Right renal pelvis (tissue), 4 donors: ENCODE data around the gene CDK2AP2. TPM values are rescaled to one million over a fixed set of nuclear protein-coding genes. Genes with fewer than 3 reads are reported as not detected.
"Not testable (repeated sequence)": the region's sequence is repeated elsewhere in the genome, so short reads cannot be mapped to it uniquely, and the experiment has no call there.

ENCODE experiments used
- DNase-seq, 4 donors: peaks; one replicate each; pipeline ENCODE4 v3.0.0-alpha.2; 2013; ENCODE audit warnings: low read depth in 4 of 4, low spot score in 3 of 4, missing footprints in 1 of 4
- polyA plus RNA-seq, 4 donors: library from polyadenylated mRNA; unstranded; fragments of 120-200 nt; gene quantifications; one replicate each; pipeline ENCODE4 v1.2.1, GENCODE V29; 2013; ENCODE audit not compliant: insufficient read length in 4 of 4

The CDK2AP2 gene
- polyA plus RNA-seq, 4 donors, result 41.6 to 75.9 (median 49.0) TPM

DNA sequence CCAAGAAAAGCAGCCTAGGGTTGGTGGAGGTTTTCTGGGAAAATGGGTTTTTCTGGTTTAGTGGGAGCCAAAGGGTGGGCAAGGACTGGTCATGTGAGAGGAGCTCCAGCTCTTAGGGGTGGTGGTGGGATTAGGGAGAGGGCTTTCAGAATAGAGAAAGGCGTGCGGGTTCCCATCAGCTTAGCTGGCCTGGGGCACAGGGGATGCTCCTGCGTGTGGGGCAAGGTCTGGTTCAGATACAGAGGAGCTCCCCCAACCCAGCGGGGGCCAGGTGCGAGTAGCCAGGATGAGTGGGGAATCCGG is 39.6 kb downstream of the CDK2AP2 start:
- DNase-seq, result no peak

DNA sequence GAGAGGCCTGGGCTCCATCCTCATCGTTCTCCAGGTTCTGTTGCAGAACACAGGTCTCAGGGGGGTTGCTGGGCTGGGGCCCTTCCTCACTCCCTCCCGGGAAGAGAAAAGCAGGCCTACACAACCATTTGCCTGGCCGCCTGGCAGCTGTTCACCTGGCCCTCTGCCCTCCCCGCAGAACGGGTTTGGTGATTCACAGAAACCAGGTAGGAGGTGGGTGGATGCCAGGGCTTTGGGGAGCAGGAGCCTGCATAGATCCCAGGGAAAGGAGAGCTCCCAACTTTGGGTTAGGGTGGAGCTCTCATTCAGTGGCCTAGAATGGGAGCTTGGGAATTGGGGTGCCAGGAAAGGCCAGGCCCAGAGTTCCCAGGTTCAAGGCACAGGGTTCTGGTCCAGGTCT is 39.9 kb downstream of the CDK2AP2 start:
- DNase-seq, result no peak

DNA sequence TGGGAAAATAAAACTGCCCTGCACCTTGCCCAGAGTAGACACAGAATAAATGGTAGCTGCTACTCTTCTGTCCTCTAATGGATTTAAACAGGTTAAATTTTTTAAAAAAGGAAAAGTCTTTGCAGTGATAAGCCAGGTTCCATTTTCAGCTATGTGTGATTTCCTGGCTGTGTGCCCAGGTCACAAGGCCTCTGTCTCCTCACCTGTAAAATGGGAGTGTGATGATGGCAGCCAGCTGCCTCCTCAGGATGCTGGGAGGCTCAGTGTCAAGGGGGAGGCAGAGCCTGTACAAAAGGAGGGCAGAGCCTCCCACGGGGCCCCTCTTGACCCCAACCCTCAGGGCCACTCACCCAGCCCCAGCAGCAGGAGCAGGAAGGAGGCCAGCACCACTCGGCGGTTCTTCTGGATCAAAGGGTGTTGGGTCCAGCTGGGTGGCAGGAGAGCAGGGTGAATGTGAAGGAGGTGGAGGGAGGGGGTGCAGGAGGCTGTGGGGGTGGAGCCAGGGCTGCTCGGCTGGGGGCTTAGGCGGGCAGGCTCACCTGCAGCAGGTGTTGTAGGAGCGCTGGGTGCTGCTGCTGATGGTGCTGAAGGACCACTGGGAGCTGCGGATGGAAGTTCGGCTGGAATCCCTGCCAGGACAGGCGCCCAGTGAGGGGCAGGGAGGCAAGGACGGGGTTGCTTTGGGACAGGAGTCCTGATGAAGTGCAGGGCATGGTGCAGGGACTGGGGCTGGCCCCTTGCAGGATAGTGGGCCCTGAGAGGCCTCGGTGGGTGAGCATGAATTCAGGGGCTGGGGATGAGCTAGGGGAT is 40.8 kb downstream of the CDK2AP2 start:
- DNase-seq, result no peak

DNA sequence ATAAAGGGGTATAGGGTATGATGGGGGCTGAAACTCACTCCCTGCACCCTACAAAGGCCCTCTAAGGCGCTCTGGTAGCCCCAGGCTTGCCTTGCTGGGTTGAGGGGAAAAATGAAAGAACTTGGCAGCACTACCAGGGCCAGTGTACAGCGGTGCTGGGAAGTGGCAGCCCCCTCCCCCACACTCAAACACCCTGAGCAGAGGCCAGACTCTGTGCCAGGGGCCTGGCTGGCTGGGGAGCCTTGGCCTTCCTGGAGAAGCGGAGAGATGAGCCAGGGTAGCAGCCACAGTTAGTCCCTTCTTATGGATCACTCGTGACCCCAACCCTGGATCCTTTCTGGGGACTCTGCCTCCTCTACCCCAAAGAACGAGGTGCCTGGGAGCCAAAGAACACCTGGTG is 41.6 kb downstream of the CDK2AP2 start:
- DNase-seq, result no peak

DNA sequence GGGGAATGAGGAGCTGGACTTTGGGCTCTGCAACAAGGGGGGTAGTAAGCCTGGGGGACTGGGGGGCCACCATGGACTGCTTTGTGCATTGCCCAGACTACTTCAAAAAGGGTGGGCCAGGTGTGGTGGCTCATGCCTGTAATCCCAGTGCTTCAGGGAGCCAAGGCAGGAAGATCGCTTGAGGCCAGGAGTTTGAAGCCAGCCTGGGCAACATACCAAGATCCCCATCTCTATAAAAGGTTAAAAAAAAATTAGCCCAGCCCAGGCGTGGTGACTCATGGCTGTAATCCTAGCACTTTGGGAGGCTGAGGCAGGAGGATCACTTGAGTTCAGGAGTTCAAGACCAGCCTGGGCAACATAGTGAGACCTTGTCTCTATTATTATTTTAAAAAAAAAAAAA is 42.4 kb downstream of the CDK2AP2 start:
- DNase-seq, result not testable (repeated sequence)

DNA sequence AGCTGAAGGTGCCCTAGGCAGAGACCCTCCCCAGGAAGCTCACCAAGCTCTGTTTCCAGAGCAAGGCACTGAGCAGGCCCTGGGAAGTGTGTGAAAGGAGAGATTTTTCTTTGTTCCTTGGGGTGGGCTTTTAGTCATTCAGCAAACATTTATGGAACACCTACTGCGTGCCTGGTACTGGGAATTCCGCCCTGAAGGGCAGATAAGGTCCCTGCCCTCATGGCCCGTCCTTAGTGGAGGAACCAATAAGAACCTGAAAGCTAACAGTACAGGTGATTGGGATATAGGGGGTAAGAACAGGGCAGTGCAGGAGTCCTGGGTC is 42.8 kb downstream of the CDK2AP2 start:
- DNase-seq, result no peak

DNA sequence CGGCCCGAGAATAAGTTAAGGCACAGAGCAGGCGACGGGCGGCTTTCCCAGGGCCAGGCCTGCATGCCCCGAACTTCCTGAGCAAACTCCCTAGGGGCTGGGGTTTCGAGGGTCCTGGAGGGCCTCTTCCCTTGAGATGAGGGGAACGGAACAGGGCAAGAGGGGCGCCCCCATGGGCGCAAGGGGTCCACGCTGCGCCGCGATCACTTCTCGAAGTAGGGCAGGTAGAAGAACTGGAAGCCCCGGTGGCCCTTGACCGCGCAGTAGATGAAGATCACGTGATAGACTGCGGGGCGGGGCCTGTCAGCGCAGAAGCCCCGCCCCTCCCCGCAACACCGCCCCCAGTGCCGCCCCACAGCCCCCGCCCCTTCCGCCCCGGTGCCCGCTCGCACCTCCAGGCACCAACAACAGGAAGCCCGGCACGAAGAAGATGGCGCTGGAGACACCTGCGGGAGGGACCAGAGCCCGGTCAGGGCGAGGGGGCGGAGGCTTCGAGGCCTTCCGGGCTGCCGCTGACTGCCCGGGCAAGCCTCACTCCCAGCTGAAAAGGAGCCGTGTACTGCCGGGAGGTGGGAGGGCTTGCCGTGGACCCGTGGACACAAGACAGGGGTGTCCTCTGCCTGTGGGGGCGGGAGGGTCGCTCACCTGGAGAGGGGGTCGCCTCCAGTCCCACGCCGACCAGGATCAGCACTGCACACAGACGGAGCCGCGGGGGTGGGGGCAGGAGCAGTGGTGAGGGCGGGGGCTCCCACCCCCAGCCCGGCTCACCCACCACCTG is 43.4 kb downstream of the CDK2AP2 start:
- DNase-seq, result peak; percentile 63 to 74 (median 70)

DNA sequence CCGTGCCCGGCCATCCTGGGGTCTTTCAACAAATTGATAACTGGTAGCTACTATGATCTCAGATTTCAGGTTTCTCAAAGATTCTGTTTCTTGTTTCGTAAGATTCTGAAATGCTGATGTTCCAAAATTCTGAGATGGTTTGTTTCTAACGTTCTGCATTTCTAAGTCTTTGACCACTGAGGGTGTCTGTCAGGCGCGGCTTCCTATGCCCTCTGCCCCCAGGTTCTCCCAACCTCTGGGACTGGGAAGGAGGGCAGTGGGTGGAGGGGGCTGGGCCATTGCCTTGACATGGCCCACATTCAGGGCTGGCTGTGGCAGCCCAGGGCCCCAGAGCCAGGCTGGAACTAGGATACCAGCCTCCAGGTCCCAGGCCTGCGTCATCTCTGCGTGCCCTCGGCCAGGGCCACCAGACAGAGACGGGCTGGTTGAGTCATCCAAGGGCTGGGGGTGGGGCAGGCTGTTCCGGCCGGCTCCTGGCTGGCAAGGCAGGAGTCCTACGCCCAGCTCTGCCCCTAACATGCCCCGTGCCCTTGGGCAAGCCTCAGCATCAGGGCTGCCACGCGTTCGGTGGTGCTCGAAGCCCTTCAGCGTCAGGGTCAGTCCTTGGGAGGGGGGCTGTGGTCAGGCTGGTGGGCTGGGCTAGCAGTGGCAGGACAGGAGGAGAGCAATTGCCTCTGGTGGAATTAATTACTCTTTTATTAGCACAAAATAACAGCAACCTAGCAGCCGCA is 44.1 kb downstream of the CDK2AP2 start:
- DNase-seq, result no peak

DNA sequence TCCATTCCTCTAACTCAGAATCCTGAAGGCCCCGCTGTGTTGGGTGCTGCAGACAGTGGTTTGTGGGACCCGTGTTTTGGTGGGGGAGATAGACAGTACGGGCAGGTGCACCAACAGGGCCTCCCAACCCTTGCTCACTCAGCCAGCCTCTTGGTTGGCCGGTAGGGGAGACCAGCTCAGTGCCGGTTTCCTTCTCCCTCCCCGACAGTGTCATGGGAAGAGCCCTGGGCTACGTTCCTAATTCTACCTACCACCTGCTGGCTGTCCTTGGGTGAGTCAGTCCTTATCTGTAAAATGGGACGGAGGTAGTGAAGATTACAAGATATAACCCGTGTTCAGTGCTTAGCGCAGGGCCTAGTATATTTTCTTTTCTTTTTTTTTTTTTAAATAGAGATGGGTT is 44.8 kb downstream of the CDK2AP2 start:
- DNase-seq, result no peak

DNA sequence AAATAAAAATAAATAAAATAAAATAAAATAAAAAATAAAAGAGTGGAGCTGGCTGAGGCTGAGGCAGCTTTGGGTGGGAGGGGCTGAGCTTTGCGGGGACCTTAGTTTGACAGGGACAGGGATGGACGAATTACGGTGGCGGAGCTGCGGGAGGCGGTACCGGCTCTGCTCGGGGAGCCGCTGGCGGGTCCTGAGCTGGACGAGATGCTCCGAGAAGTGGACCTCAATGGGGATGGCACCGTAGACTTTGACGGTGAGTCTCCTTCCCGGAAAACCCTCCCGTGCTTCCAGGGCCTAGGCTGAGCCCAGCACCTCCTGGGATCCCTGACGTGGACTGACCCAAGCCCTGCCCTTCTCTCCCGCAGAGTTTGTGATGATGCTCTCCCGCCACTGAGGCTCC is 49.7 kb downstream of the CDK2AP2 start:
- DNase-seq, result no peak

DNA sequence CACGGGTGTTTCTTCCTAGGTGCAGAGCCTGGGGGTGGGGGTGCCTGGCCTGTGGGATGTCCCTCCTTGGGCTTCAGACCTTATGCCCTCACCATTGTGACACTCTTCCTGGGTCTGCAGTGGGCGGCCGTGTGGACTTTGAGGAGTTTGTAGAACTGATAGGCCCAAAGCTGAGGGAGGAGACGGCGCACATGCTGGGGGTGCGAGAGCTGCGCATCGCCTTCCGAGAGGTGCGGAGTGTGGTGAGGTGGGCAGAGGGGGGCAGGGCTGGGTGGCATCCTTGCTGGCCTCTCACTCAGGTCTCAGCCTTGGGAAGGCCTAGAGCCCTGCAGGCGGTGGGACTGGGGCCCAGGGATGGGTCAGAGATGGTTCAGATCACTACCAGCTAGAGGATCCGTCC is 50.5 kb downstream of the CDK2AP2 start:
- DNase-seq, result no peak

Other genes with a start within 250 kb of the CDK2AP2 start
- 10 to 100 TPM; 45.6 to 65.0 (median 49.0) TPM for gene GRK2, start 241.7 kb downstream of the CDK2AP2 start, polyA plus RNA-seq
- 10 to 100 TPM; 21.3 to 32.9 (median 27.4) TPM for gene ANKRD13D, start 218.9 kb downstream of the CDK2AP2 start, polyA plus RNA-seq
- gene SSH3, start 204.6 kb downstream of the CDK2AP2 start, polyA plus RNA-seq, result 10 to 100 TPM; 24.3 to 32.3 (median 24.6) TPM
- gene POLD4, start 154.6 kb downstream of the CDK2AP2 start, polyA plus RNA-seq, result 10 to 100 TPM; 18.7 to 36.1 (median 23.9) TPM
- gene CLCF1, start 134.6 kb downstream of the CDK2AP2 start, polyA plus RNA-seq, result 1 to 10 TPM; 4.5 to 6.3 (median 5.1) TPM
- gene RAD9A, start 116.2 kb downstream of the CDK2AP2 start, polyA plus RNA-seq, result 10 to 100 TPM; 20.1 to 27.3 (median 21.6) TPM
- 100 to 1,000 TPM; 146 to 188 (median 155) TPM for gene PPP1CA, start 106.3 kb downstream of the CDK2AP2 start, polyA plus RNA-seq
- 1 to 10 TPM; 3.3 to 7.6 (median 5.1) TPM for gene TBC1D10C, start 104.1 kb downstream of the CDK2AP2 start, polyA plus RNA-seq
- 1 to 10 TPM; 1.7 to 2.5 (median 2.3) TPM for gene CARNS1, start 92.5 kb downstream of the CDK2AP2 start, polyA plus RNA-seq
- gene RPS6KB2, start 79.7 kb downstream of the CDK2AP2 start, polyA plus RNA-seq, result 10 to 100 TPM; 44.3 to 51.8 (median 45.4) TPM
- gene PTPRCAP, start 70.5 kb downstream of the CDK2AP2 start, polyA plus RNA-seq, result 1 to 10 TPM in 3 of 4 donors, under 1 TPM in 1; 0.96 to 2.7 (median 1.4) TPM
- 10 to 100 TPM; 61.7 to 88.8 (median 66.6) TPM for gene CORO1B, start 64.7 kb downstream of the CDK2AP2 start, polyA plus RNA-seq
- not detected for gene GPR152, start 55.4 kb downstream of the CDK2AP2 start, polyA plus RNA-seq
- under 1 TPM; 0.20 to 0.74 (median 0.41) TPM for gene CABP4, start 52.8 kb downstream of the CDK2AP2 start, polyA plus RNA-seq
- gene TMEM134, start 38.9 kb downstream of the CDK2AP2 start, polyA plus RNA-seq, result 10 to 100 TPM; 43.8 to 73.6 (median 49.3) TPM
- gene AIP, start 25.1 kb downstream of the CDK2AP2 start, polyA plus RNA-seq, result 10 to 100 TPM; 55.4 to 71.8 (median 59.1) TPM
- gene PITPNM1, start 2.8 kb downstream of the CDK2AP2 start, polyA plus RNA-seq, result 10 to 100 TPM; 25.7 to 43.7 (median 32.1) TPM
- gene CABP2, start 15.3 kb upstream of the CDK2AP2 start, polyA plus RNA-seq, result under 1 TPM in 2 of 4 donors, not detected in 2; 0.19 to 0.61 TPM
- 1,000 to 10,000 TPM in 1 of 4 donors, 100 to 1,000 TPM in 3; 756 to 1,003 (median 789) TPM for gene GSTP1, start 75.7 kb upstream of the CDK2AP2 start, polyA plus RNA-seq
- 100 to 1,000 TPM; 168 to 207 (median 184) TPM for gene NDUFV1, start 98.8 kb upstream of the CDK2AP2 start, polyA plus RNA-seq
- 1 to 10 TPM; 5.0 to 8.4 (median 6.8) TPM for gene NUDT8, start 121.8 kb upstream of the CDK2AP2 start, polyA plus RNA-seq
- gene TBX10, start 131.6 kb upstream of the CDK2AP2 start, polyA plus RNA-seq, result under 1 TPM in 2 of 4 donors, not detected in 2; 0.04 to 0.11 TPM
- 10 to 100 TPM; 21.4 to 39.0 (median 26.7) TPM for gene ACY3, start 142.6 kb upstream of the CDK2AP2 start, polyA plus RNA-seq
- 1 to 10 TPM; 1.9 to 4.8 (median 3.1) TPM for gene ALDH3B2, start 166.5 kb upstream of the CDK2AP2 start, polyA plus RNA-seq